GM12865 (cell line): ENCODE results near the gene MYH15.

Experiments
- DNase-seq: peaks from one replicate; pipeline ENCODE4 v3.0.0; 2010; ENCODE audit warnings: low read depth
- H3K4me3 ChIP-seq: 2 replicates; pipeline ENCODE4 v1.5.1; 2011; ENCODE audit warnings: mild to moderate bottlenecking, low read depth, low read length, control low read depth
- TF ChIP-seq, protein P1 (sequence below): IDR thresholded peaks from 2 replicates; pipeline ENCODE4 v1.5.1; 2011; ENCODE audit warnings: low read length, control low read depth, low read depth, inconsistent platforms; ENCODE audit not compliant: insufficient read depth; ENCODE audit errors: missing control alignments

MYH15 gene

DNA sequence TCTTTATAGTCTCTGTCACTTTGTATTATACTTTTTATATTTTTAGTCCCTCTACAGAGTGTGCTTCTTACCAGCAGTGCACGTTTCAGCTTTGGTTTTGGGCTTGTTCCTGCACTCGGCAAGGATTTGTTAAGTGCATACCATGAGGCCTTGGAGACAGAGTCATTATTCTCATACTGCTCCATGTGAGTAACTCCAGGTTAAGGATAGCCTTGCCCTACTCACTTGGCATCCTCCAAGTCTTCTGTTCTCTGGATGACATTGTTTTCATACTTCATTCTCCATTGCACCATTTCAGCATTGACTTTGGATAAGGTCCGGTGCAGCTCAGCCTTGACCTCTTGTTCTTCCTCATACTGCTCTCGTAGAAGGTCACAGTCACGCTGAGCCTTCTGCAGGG is 96.4 kb downstream of the MYH15 start:
- TF ChIP-seq, protein P1, sequence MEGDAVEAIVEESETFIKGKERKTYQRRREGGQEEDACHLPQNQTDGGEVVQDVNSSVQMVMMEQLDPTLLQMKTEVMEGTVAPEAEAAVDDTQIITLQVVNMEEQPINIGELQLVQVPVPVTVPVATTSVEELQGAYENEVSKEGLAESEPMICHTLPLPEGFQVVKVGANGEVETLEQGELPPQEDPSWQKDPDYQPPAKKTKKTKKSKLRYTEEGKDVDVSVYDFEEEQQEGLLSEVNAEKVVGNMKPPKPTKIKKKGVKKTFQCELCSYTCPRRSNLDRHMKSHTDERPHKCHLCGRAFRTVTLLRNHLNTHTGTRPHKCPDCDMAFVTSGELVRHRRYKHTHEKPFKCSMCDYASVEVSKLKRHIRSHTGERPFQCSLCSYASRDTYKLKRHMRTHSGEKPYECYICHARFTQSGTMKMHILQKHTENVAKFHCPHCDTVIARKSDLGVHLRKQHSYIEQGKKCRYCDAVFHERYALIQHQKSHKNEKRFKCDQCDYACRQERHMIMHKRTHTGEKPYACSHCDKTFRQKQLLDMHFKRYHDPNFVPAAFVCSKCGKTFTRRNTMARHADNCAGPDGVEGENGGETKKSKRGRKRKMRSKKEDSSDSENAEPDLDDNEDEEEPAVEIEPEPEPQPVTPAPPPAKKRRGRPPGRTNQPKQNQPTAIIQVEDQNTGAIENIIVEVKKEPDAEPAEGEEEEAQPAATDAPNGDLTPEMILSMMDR = no peak
- no peak overlapping the region for H3K4me3 ChIP-seq
- no peak for DNase-seq

DNA sequence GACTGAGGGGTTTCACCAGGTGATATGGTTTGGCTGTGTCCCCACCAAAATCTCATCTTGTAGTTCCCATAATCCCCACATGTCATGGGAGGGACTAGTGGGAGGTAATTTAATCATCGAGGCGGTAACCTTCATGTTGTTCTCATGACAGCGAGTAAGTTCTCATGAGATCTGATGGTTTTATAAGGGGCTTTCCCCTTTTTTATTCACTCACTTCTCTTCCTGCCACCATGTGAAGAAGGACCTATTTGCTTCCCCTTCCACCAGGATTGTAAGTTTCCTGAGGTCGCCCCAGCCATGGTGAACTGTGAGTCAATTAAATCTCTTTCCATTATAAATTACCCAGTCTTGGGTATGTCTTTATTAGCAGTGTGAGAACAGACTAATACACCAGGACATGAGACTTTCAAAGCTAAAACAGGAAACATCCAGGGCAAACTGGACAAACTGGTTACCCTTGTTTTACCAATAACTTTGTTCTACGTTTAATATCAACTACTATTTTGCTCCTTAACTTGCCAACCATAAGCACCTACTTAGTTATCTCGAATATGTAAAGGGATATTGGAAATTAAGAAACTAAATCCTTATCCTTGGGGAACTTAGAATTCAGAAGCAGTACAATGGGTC is 98.2 kb downstream of the MYH15 start:
- TF ChIP-seq, protein P1 = no peak
- no peak for DNase-seq
- H3K4me3 ChIP-seq = no peak overlapping the region

DNA sequence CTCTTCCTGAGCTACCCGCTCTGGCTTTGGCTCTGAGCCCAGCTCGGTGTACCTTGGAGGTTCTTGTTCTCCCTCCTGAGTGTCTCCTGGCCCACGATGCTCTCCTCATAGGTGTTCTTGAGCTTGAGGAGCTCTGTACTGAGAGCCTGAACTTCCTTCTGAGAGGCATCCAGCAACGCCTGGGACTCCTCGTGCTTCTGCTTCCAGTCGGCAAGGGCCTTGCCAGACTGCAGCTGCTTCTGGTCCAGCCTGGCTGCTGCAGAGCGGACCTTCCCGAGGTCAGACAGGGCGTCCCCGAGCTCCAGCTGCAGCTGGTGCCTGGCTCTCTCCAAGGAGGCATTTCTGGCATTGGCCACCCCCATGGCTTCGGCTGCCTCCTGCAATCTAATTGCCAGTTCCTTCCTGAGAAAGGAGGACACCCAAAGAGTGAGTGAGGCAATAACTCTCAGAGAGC is 99.8 kb downstream of the MYH15 start:
- TF ChIP-seq, protein P1 = no peak
- DNase-seq = no peak
- H3K4me3 ChIP-seq = no peak overlapping the region

DNA sequence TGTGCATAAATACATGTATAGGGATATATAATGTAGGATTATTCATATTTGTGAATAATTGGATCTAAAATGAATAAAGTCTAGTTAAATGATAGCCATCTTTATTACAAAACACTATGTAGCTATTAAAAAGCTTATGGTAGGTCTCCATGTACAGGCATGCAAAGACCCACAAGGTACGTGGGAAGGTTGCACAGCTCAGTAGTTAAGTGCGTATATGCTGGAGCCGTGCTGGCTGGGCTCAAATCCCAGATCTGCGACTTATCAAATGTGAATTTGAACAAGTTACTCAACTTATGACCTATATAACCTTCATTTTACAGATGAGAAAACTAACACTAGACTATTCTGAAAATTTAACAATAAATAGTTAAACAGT is 100.6 kb downstream of the MYH15 start:
- no peak overlapping the region for H3K4me3 ChIP-seq
- TF ChIP-seq, protein P1 = no peak
- no peak for DNase-seq

DNA sequence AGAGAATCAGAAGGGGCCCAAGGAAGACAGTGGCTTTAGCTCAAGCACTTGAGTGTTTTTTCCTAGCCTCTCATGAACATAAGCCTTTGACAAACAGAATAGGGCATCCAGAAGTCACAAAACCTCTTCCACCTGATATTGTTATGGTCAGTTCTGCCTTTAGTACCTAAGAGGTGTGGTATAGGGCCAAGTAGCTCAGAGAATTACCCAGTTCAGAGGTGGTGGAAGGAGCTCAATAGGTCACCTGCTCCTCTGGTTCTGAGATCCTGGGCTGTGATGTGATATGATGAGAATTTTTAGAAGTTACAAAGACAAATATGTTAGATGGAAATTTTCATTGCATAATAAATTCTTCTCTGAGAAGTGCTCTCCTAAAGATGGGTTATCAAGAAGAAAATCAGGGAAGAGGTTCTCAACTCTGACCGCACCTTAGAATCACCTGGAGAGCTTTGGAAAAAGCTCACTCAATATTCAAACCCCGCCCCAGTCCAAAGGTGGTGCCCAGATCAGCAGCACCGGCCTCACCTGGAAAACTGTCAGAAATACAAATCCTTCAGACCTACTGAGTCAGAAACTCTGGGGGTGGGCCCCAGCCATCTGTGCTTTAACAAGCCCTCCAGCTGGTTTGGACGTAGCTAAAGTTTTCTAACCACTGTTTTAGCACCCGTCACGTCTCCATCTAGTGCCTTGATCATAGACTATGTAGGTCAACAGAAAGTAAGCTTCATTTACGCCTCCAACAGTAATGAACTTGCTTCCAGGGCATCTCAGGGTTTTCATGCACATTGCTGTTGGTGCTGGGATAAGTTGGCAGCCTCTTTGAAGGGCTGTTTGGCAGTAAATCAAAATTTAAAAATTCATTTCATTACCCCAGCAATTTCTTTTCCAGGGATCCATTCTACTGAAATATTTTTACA is 101.3 kb downstream of the MYH15 start:
- no peak for DNase-seq
- TF ChIP-seq, protein P1 = no peak
- no peak overlapping the region for H3K4me3 ChIP-seq

DNA sequence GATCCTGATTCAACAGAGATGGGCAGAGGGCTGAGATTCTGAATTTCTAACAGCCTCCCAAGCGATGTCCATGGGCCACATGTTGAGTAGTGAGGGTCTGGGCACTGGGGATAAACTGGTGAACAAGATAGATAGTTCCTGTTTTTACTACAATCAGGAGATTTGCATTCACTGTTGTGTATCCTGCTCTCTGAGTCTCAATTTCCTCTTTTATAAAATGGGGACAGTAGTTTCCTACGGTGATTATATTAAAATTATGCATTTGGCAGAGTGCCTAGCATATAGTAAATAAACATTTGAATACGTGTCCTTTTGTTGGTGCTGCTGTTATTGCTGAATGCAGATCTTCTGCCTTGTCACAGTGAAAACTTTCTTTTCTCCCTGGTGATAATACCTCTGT is 102.5 kb downstream of the MYH15 start:
- no peak for DNase-seq
- TF ChIP-seq, protein P1 = no peak
- no peak overlapping the region for H3K4me3 ChIP-seq
